OCI-LY7 (cell line): ENCODE measurements around the gene CLVS2. TPM values are rescaled to one million over a fixed set of nuclear protein-coding genes. Genes with fewer than 3 reads are reported as not detected.

Experiments
- Bru-seq: library from RNA; stranded (reverse); fragments of 400-500 nt; gene quantifications from one replicate; lab custom pipeline; 2021; lab: Mats Ljungman, UMichigan
- BruChase-seq, 2 experiments: library from RNA; stranded (reverse); fragments of 400-500 nt; gene quantifications; one replicate each; lab custom pipeline; 2021; lab: Mats Ljungman, UMichigan
- BruUV-seq: library from RNA; stranded (reverse); fragments of 400-500 nt; replicated peaks from 2 replicates; lab custom pipeline; 2021; lab: Mats Ljungman, UMichigan
- CTCF ChIA-PET: fragments of 300-600 bp; sonication (Branson Sonifier 250); formaldehyde crosslinking; loops from one replicate; lab custom pipeline; 2022; ENCODE audit warnings: antibody characterized with exemption; ENCODE audit not compliant: unreplicated experiment; lab: Charles Lee
- POLR2A ChIA-PET: fragments of 300-600 bp; sonication (Branson Sonifier 250); formaldehyde crosslinking; loops from one replicate; lab custom pipeline; 2022; ENCODE audit warnings: antibody characterized with exemption; lab: Charles Lee
- DNase-seq: peaks from one replicate; pipeline ENCODE4 v3.0.0-alpha.2; 2015; ENCODE audit warnings: low spot score
- H2AFZ ChIP-seq: fragments of 200-600 bp; sonication (generic), shearing (Covaris generic); 2 replicates; pipeline ENCODE4 v1.6.1; 2014; ENCODE audit warnings: mild to moderate bottlenecking, antibody characterized with exemption, low read length, moderate library complexity
- H3K27ac ChIP-seq: fragments of 200-600 bp; sonication (generic); 2 replicates; pipeline ENCODE4 v1.5.1; 2014; ENCODE audit warnings: mixed run types, low read depth, mild to moderate bottlenecking, moderate library complexity, low read length, inconsistent platforms; ENCODE audit not compliant: poor library complexity, severe bottlenecking
- H3K36me3 ChIP-seq: fragments of 200-600 bp; sonication (generic); 2 replicates; pipeline ENCODE4 v1.6.1; 2014; ENCODE audit warnings: mild to moderate bottlenecking, antibody characterized with exemption, low read length, moderate library complexity, mixed read lengths; ENCODE audit not compliant: insufficient read depth
- H3K4me1 ChIP-seq: fragments of 200-600 bp; sonication (generic); 2 replicates; pipeline ENCODE4 v1.5.1; 2014; ENCODE audit warnings: mild to moderate bottlenecking, low read length; ENCODE audit not compliant: insufficient read depth, poor library complexity, severe bottlenecking
- H3K4me2 ChIP-seq: fragments of 200-600 bp; sonication (generic); 2 replicates; pipeline ENCODE4 v1.6.1; 2014; ENCODE audit warnings: mild to moderate bottlenecking, low read length
- H3K4me3 ChIP-seq: fragments of 200-600 bp; sonication (generic); 2 replicates; pipeline ENCODE4 v1.5.1; 2014; ENCODE audit warnings: mild to moderate bottlenecking, low read depth, low read length; ENCODE audit not compliant: poor library complexity, severe bottlenecking
- H3K79me2 ChIP-seq: fragments of 200-600 bp; sonication (generic); 2 replicates; pipeline ENCODE4 v1.6.1; 2016; ENCODE audit warnings: low read depth, mild to moderate bottlenecking, low read length, moderate library complexity, mixed read lengths; ENCODE audit not compliant: insufficient read depth
- H3K9me2 ChIP-seq: fragments of 200-600 bp; sonication (generic); 2 replicates; pipeline ENCODE4 v1.6.1; 2016; ENCODE audit warnings: mild to moderate bottlenecking, low read length, mixed read lengths; ENCODE audit not compliant: insufficient read depth
- H3K9me3 ChIP-seq: fragments of 200-600 bp; sonication (generic); 2 replicates; pipeline ENCODE4 v1.6.1; 2014; ENCODE audit warnings: mild to moderate bottlenecking, mixed run types, low read length, mixed read lengths
- H4K20me1 ChIP-seq: fragments of 200-600 bp; sonication (generic); 2 replicates; pipeline ENCODE4 v1.6.1; 2014; ENCODE audit warnings: mild to moderate bottlenecking, antibody characterized with exemption, low read length, moderate library complexity, mixed read lengths; ENCODE audit not compliant: insufficient read depth
- CTCF ChIP-seq: fragments of 200-600 bp; sonication (generic); conservative IDR thresholded peaks from 2 replicates; pipeline ENCODE4 v1.5.1; 2014; ENCODE audit warnings: mild to moderate bottlenecking, antibody characterized with exemption, low read length, moderate library complexity, mixed read lengths
- EZH2phosphoT487 ChIP-seq: fragments of 200-600 bp; sonication (generic); IDR thresholded peaks from 2 replicates; pipeline ENCODE4 v1.6.1; 2018; ENCODE audit warnings: low read depth, borderline replicate concordance, mild to moderate bottlenecking, mixed run types, antibody characterized with exemption, low read length, moderate library complexity, mixed read lengths
- intact Hi-C: fragments of 100-400 bp; cut with micrococcal nuclease; formaldehyde crosslinking; loops from one replicate; pipeline ENCODE4 v1.10.0; 2022; ENCODE audit not compliant: unreplicated experiment
- long read RNA-seq: library from polyadenylated mRNA; stranded (forward); transcript quantifications from one replicate; pipeline ENCODE4 v2.0.0, GENCODE V29; 2022
- total RNA-seq, 2 experiments: library from RNA; depleted of rRNA in 1 of 2; stranded (reverse); fragments of >200 nt in 1 of 2; shearing (Covaris generic) in 1 of 2; gene quantifications; 2 replicates each; pipeline ENCODE4 v1.2.3, GENCODE V29; 2014 to 2022

The CLVS2 gene
- not detected in 2 replicates for total RNA-seq (2014; rRNA removed; shearing (Covaris generic))
- total RNA-seq (2022): not detected in 2 replicates
- Bru-seq, nascent RNA: not detected
- BruChase-seq, experiment 1, labeled RNA remaining after a 6-hour chase: not detected
- BruChase-seq, experiment 2, labeled RNA remaining after a 2-hour chase: not detected
- long read RNA-seq: 0 reads

GRCh38 chr6:122995921-122996793 lies at the start of gene CLVS2:
CLVS2 (plus strand) TSS chr6:122996235; CDS start chr6:122997778, 1,543 bp downstream.
- POLR2A ChIA-PET: no interaction called here
- Histone ChIP-seq H3K4me2 (no peak within 1 kb of the TSS), H3K9me3 (no peaks in the 10 kb centered on the region), H3K27ac (no peak within 1 kb of the TSS), H3K36me3 (no peaks in the 10 kb centered on the region), H3K79me2 (no peaks in the 10 kb centered on the region), H2AFZ (no peak within 1 kb of the TSS), H3K9me2 (no peaks in the 10 kb centered on the region), H3K4me1 (no peaks in the 10 kb centered on the region), H4K20me1 (no peaks in the 10 kb centered on the region), H3K4me3 (no peak within 1 kb of the TSS)
- intact Hi-C loops: no loop called here
- CTCF ChIA-PET: interaction anchor here (0.6 kb wide), 1 partner anchor 79 kb away, joined by 4 read pairs; no protein-coding TSS in a partner anchor
- DNase-seq: no peak
- no TSS peak for BruUV-seq
- TF ChIP-seq EZH2phosphoT487: no peak
- no peak for TF ChIP-seq CTCF

GRCh38 chr6:122947355-122947754 lies 48.7 kb upstream of the CLVS2 start:
- no peak for DNase-seq
- Histone ChIP-seq H3K9me3 (no peaks in the 10 kb centered on the region), H3K4me1 (no peaks in the 10 kb centered on the region), H3K36me3 (no peaks in the 10 kb centered on the region), H4K20me1 (no peaks in the 10 kb centered on the region), H3K27ac (no peak overlapping the region), H3K79me2 (no peaks in the 10 kb centered on the region), H3K9me2 (no peaks in the 10 kb centered on the region), H3K4me2 (no peak overlapping the region), H3K4me3 (no peak overlapping the region), H2AFZ (no peak overlapping the region)
- CTCF ChIA-PET: no interaction called here
- TF ChIP-seq CTCF: peak; percentile 36; the same call in 1 of the 2 replicates
- TF ChIP-seq EZH2phosphoT487: no peak
- BruUV-seq: no TSS peak
- POLR2A ChIA-PET: no interaction called here
- intact Hi-C loops: no loop called here

- BruUV-seq: no TSS peak
- intact Hi-C loops: no loop called here
- POLR2A ChIA-PET: no interaction called here
Observed at GRCh38 chr6:122953766-122954165, 42.3 kb upstream of the CLVS2 start.

More at GRCh38 chr6:122953766-122954165, 42.3 kb upstream of the CLVS2 start:
- no peaks in the 10 kb centered on the region for H3K4me1 ChIP-seq
- no peaks in the 10 kb centered on the region for H3K9me3 ChIP-seq
- TF ChIP-seq CTCF (no peak), EZH2phosphoT487 (no peak)
- no peaks in the 10 kb centered on the region for H3K9me2 ChIP-seq
- H2AFZ ChIP-seq: no peak overlapping the region
- no peaks in the 10 kb centered on the region for H3K79me2 ChIP-seq
- no peak for DNase-seq
- CTCF ChIA-PET: no interaction called here
- H3K27ac ChIP-seq: no peak overlapping the region
- no peaks in the 10 kb centered on the region for H3K36me3 ChIP-seq
- no peak overlapping the region for H3K4me3 ChIP-seq
- H3K4me2 ChIP-seq: no peak overlapping the region
- H4K20me1 ChIP-seq: no peaks in the 10 kb centered on the region
